ENCODE results near the gene ATRN.
A peak's percentile ranks its signal among the peaks of the same experiment; 100 is the strongest.

The ATRN gene

DNA sequence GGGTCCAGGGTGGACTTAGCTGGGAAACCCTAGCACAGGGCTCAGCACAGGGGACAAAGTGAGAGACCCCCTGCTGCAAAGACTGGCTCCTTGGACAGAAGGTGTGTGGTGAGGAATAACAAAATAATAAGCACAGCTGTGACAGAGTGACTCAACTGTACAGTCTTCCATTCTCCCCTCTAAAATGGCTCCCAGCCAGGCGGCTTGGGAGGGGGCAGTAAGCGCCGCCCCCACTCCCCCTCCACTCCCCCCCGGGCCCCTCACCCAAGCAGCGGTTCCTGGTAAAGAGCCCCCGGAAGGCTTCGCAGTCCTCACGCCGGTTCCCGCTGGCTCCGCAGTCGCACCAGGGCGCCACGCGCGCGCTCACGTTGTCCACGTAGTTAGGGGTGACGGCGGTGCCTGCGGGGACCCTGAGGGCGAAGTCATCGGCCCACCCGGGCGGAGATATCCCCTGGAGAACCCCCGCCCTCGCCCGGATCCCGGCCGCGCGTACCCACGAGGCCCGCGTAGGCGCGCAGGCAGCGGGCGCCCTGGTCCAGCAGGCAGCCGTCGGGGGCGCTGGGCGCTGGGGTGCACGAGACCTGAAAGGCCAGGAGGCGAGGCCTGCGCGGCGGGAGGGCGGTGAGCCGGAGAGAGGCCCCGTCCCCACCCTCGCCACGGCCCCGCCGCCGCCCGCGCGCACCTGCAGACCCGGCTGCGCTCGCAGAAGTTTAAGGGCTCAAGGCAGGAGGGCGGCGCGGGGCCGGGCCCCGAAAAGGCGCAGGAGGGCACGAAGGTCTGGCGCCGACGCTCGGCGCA is 189.6 kb downstream of the ATRN start:
- no peak for DNase-seq

DNA sequence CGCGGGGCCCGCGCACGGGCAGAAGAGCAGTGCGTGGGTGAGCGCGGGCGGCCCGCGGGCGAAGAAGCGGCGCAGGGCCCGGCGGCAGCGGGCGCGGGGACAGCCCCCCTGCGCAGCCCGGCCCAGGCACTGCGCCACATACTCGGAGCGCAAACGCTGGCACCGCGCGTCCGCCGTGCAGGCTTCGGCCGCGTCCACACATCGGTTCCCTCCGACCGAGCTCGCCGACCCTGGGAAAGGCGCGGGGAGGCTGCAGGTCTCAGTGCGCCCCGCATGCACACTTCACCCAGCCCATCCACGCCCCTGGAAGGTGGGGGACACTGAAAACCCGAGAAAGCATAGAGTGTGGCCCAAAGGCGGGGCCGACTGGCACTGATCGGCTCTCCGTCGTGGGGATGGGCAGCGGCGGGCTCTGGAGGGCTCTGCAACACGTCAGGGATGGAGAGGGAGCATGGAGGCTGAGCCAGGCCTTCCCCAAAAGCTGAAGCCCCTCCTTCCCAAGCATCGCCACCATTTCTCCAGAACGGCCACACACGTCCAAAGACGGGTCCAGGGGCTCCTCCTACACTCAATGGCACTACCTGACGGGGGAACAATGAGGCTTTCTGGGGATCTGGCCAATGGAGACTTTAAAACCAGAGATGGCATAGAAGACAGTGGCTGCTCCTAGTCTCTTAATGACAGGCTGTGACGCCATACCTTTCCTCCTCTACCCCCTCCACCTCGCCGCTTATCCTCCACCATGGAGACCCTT is 190.4 kb downstream of the ATRN start:
- no peak for DNase-seq

GRCh38 chr20:3661814-3662665 is 191.2 kb downstream of the ATRN start:
- no peak for DNase-seq

DNA sequence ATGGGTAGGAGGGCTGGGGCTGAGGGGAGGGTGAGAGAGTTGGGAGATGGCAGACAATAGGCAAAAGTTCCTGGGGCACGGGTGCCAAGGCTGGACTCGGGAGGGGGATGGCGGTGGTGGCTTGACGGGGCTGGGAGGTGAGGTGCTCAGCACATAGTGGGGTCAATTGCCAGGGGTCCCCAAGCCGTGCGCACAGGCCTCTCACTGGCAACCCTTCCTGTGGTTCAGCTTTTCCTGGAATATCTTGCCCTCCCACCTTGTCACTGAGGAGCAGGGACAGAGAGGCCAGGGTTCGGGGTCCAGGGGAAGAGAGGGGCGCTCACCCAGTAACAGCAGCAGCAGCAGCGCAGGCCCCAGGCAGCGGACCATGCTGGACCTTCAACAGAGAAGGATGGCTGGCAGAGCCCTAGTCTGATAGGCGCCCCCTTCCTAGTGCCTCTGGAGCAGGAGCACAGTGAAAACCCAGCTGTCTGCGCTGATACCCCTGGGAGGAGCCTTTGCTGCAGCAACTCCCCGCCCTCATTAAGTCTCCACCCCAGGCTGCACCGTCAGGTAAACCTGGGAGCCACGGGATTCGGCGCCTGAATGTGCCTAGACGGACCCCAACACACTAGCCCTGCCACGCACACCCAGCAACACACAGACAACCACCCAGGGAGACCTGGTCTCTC is 192.3 kb downstream of the ATRN start, which contains the start of gene GFRA4:
GFRA4 (minus strand) TSS at position 369 of the 671 bp plus-strand sequence; CDS start at position 369, 0 bp downstream.
- DNase-seq = no peak

GRCh38 chr20:3663858-3664257 is 193.0 kb downstream of the ATRN start:
- DNase-seq = no peak

- no peak for DNase-seq
Observed at GRCh38 chr20:3667434-3668037, 196.7 kb downstream of the ATRN start.

- DNase-seq = no peak
Observed at GRCh38 chr20:3669710-3670367, 199.0 kb downstream of the ATRN start.

GRCh38 chr20:3670511-3670910 is 199.7 kb downstream of the ATRN start:
- no peak for DNase-seq

DNA sequence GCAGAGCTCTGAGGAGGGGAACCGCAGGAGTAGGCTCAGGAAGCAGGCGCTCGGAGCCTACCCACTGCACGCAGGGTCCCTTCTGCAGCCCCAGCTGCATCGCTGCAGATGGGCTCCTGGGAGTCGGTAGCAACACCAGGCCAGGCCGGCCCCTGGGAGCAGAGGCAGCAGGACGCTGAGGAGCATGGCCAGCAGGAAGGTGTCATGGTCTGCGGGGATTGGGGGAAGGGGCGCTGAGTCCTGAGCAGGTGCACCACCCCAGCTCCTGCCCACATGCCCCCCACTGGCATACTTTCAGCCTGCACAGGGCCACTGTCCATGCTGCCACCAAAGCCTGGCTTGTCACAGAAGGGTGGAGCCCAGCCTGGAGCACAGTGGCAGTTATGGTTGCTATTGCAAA is 200.1 kb downstream of the ATRN start:
- no peak for DNase-seq

DNA sequence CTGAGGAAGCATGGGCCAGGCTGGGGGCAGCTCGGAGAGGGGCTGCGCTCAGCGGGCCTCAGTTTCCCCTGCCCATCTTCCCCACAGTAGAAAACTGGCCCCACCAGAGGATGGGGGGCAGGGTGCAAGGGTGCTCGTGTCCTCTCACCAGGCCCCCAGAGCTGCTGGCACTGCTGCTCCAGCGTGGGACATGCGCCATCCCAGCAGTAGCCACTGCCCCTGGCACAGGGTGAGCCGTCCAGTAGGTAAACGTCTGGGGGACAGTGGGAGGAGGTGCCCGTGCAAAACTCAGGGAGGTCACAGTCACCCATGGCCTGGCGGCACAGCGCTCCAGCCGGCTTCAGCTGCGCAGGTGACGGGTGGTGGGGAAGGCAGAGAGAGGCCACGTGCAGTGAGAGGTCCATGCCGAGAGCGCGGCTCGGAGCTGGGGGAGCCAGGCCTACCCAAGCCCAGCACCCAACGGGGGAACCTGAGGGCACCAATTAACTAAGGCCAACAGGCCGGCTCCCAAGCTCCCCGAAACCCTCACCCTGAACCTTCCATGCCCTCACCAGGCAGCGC is 201.2 kb downstream of the ATRN start:
- no peak for DNase-seq

- DNase-seq = no peak
Observed at GRCh38 chr20:3672547-3673171, 201.8 kb downstream of the ATRN start.

- DNase-seq = no peak
Observed at GRCh38 chr20:3673221-3674070, 202.6 kb downstream of the ATRN start.

DNA sequence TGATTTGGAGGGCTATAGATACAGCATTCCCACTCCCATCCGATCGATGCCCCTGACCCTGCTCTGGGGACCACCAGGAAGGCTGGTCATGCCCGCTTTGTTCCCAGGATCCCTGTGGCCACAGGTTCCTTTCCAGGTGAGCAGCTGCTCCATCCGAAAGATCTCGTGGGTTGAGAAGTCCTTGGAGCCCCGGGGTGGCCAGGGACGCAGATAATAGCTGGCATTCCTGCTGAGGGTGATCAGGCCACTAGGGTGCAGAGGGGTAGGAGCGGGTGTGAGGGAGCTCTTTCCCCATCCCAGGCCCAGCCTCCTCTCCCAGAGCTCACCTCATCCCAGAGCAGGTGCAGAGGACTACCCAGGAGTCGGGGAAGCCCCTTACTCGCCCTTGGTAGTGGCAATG is 203.6 kb downstream of the ATRN start:
- no peak for DNase-seq

GRCh38 chr20:3674995-3675900 is 204.4 kb downstream of the ATRN start:
- DNase-seq = no peak

GRCh38 chr20:3677733-3678132 is 206.9 kb downstream of the ATRN start:
- DNase-seq = peak; percentile 84

GRCh38 chr20:3678198-3678597 is 207.4 kb downstream of the ATRN start:
- DNase-seq = no peak

GRCh38 chr20:3678856-3679720 is 208.3 kb downstream of the ATRN start:
- DNase-seq = no peak
